Measurements from ENCODE around the gene PSMB11. TPM values are rescaled to one million over a fixed set of nuclear protein-coding genes. Genes with fewer than 3 reads are reported as not detected.

PSMB11 gene
- total and polyA plus RNA-seq, 2 donors (not counting 1 experiment from before 2014, with no cell fraction given) = not detected

- Histone ChIP-seq H3K4me3 (ENCODE audit: control extremely low read depth in 1 of 5, extremely low read depth in 1 of 5, insufficient read depth in 1 of 5, low read depth in 2 of 5, low read length in 4 of 5) (peak overlapping the region in 2 of 5 experiments; percentile 62 to 67), H3K79me2 (ENCODE audit: control insufficient read depth, insufficient read depth, low read length) (peaks cover 33% of the 10 kb centered on the region)
Measured at GRCh38 chr14:23071921-23072539, 30.0 kb downstream of the PSMB11 start.

More at GRCh38 chr14:23071921-23072539, 30.0 kb downstream of the PSMB11 start:
- ChIA-PET CTCF (interaction anchor here (0.7 to 4.6 kb wide), 13 partner anchors 8 to 249 kb away, joined by 3 to 34 read pairs (median 6); partner anchors contain the start of genes ACIN1, AJUBA, C14orf119 and CDH24), POLR2A (interaction anchor here (0.6 to 0.9 kb wide), 2 partner anchors 15 to 303 kb away, joined by 4 to 5 read pairs; partner anchors contain the start of gene CDH24)
- H3K9ac ChIP-seq (ENCODE audit: low read length) = peak overlapping the region; percentile 65
- no peak overlapping the region for H2AFZ ChIP-seq (ENCODE audit: insufficient read depth, low read depth, low read length, poor library complexity, severe bottlenecking)
- TF ChIP-seq CTCF (IDR thresholded peaks at IDR 0.05) = no peak
- no peak for TF ChIP-seq EZH2 (IDR thresholded peaks at IDR 0.05; ENCODE audit: borderline replicate concordance, insufficient read depth, low read depth, low read length, poor library complexity, severe bottlenecking)
- Mint-ChIP-seq H3K4me1 (peaks cover 40% of the 10 kb centered on the region), H3K27ac (peak overlapping the region; percentile 92), H3K4me3 (peak overlapping the region; percentile 98), H3K27me3 (no peaks in the 10 kb centered on the region), H3K9me3 (ENCODE audit: insufficient read depth) (no peaks in the 10 kb centered on the region)
- peaks cover 41% of the 10 kb centered on the region for H4K20me1 ChIP-seq (ENCODE audit: control insufficient read depth, insufficient read depth, low read length, poor library complexity, severe bottlenecking)
- peak overlapping the region; percentile 75 for H3K4me2 ChIP-seq (replicated peaks; ENCODE audit: low read depth, low read length, poor library complexity, severe bottlenecking)
- peaks cover 7 to 62% of the 10 kb centered on the region in 2 experiments for H3K36me3 ChIP-seq (replicated peaks in 1 of 2; ENCODE audit: control extremely low read depth in 1 of 2, control insufficient read depth in 1 of 2, extremely low read depth in 1 of 2, insufficient read depth in 2 of 2, low read length in 1 of 2)
- no peaks in the 10 kb centered on the region for H3K27me3 ChIP-seq (replicated peaks in 1 of 4; ENCODE audit: control extremely low read depth in 1 of 4, control insufficient read depth in 3 of 4, insufficient read depth in 4 of 4, low read length in 3 of 4)
- DNase-seq (no peak), ATAC-seq (ENCODE audit: low read depth) (no peak)
- WGBS (ENCODE audit: insufficient coverage) = 100% methylated on average over 3 of the region's 5 CpGs
- H3K9me3 ChIP-seq (ENCODE audit: control extremely low read depth in 1 of 3, control insufficient read depth in 2 of 3, insufficient read depth in 1 of 3, low read length in 2 of 3) = no peaks in the 10 kb centered on the region
- H3K4me1 ChIP-seq (ENCODE audit: control insufficient read depth in 2 of 2, insufficient read depth in 2 of 2, low read length in 2 of 2) = peaks cover 21 to 41% of the 10 kb centered on the region in 2 donors
- intact Hi-C loops (cut with micrococcal nuclease) = no loop called here
- H3K27ac ChIP-seq (ENCODE audit: low read length in 2 of 2) = peak overlapping the region; percentile 51 to 76
